Fibroblast of lung (primary cell): Measurements from ENCODE around the gene SUV39H1. TPM values are rescaled to one million over a fixed set of nuclear protein-coding genes. Genes with fewer than 3 reads are reported as not detected.
"Not testable (repeated sequence)": the region's sequence is repeated elsewhere in the genome, so short reads cannot be mapped to it uniquely, and the experiment has no call there.

Experiments
- DNase-seq, 2 donors: peaks; one replicate each; pipeline versions ENCODE4 v3.0.0 to v3.0.0-alpha.2; 2010; ENCODE audit warnings: low read depth in 2 of 2
- H2AFZ ChIP-seq: 2 replicates; pipeline ENCODE4 v1.5.1; 2012; ENCODE audit warnings: low read length, control low read depth, inconsistent platforms
- H3K27ac ChIP-seq: 2 replicates; pipeline ENCODE4 v1.5.1; 2011; ENCODE audit warnings: low read length, control low read depth; ENCODE audit not compliant: insufficient read depth
- H3K27me3 ChIP-seq: 2 replicates; pipeline ENCODE4 v1.5.1; 2011; ENCODE audit warnings: mild to moderate bottlenecking, low read length; ENCODE audit not compliant: control insufficient read depth, insufficient read depth
- H3K36me3 ChIP-seq: 2 replicates; pipeline ENCODE4 v1.5.1; 2011; ENCODE audit warnings: low read length; ENCODE audit not compliant: control insufficient read depth, insufficient read depth
- H3K4me1 ChIP-seq: 2 replicates; pipeline ENCODE4 v1.5.1; 2011; ENCODE audit warnings: low read length; ENCODE audit not compliant: control insufficient read depth, insufficient read depth; ENCODE audit errors: extremely low read depth
- H3K4me2 ChIP-seq: 2 replicates; pipeline ENCODE4 v1.5.1; 2011; ENCODE audit warnings: low read length, control low read depth; ENCODE audit not compliant: insufficient read depth; ENCODE audit errors: extremely low read depth
- H3K4me3 ChIP-seq, 4 experiments: fragments of 200-600 bp in 1 of 4; sonication (generic) in 1 of 4; replicated peaks in 1 of 4; 2 replicates each; pipeline ENCODE4 v1.5.1; 2011 to 2016; ENCODE audit warnings: low read length in 4 of 4, low read depth in 3 of 4, mild to moderate bottlenecking in 3 of 4, control low read depth in 2 of 4, inconsistent platforms in 1 of 4, mixed read lengths in 1 of 4; ENCODE audit not compliant: insufficient read depth in 1 of 4; ENCODE audit errors: control extremely low read depth in 1 of 4
- H3K79me2 ChIP-seq: 2 replicates; pipeline ENCODE4 v1.5.1; 2012; ENCODE audit warnings: mild to moderate bottlenecking, low read length, inconsistent platforms; ENCODE audit not compliant: control insufficient read depth, insufficient read depth
- H3K9ac ChIP-seq: 2 replicates; pipeline ENCODE4 v1.5.1; 2011; ENCODE audit warnings: mild to moderate bottlenecking, low read length, control low read depth; ENCODE audit not compliant: insufficient read depth
- H3K9me3 ChIP-seq: 2 replicates; pipeline ENCODE4 v1.5.1; 2012; ENCODE audit warnings: low read depth, low read length; ENCODE audit not compliant: control insufficient read depth, insufficient read depth
- H4K20me1 ChIP-seq: 2 replicates; pipeline ENCODE4 v1.5.1; 2011; ENCODE audit warnings: low read length; ENCODE audit not compliant: control insufficient read depth, insufficient read depth; ENCODE audit errors: extremely low read depth
- CTCF ChIP-seq, 2 donors: IDR thresholded peaks in 1 of 2; conservative IDR thresholded peaks in 1 of 2; 1 replicate in 1 of 2; 2 replicates in 1 of 2; pipeline ENCODE4 v1.5.1; 2011 to 2012; ENCODE audit warnings: low read length in 2 of 2, control low read depth in 1 of 2, inconsistent platforms in 1 of 2, low read depth in 1 of 2, mild to moderate bottlenecking in 1 of 2
- EZH2 ChIP-seq: IDR thresholded peaks from 2 replicates; pipeline ENCODE4 v1.5.1; 2012; ENCODE audit warnings: low read length, control low read depth, mild to moderate bottlenecking; ENCODE audit errors: missing control alignments
- polyA minus RNA-seq: library from RNA; depleted of rRNA, polyadenylated mRNA; stranded (reverse); fragments of >200 nt; gene quantifications from 2 replicates; pipeline ENCODE4 v1.2.3, GENCODE V29; 2011; ENCODE audit warnings: low replicate concordance
- polyA plus RNA-seq, 2 donors: library from polyadenylated mRNA; depleted of rRNA in 1 of 2; stranded (reverse) in 1 of 2; unstranded in 1 of 2; fragments of >200 nt; gene quantifications; 2 replicates each; pipeline ENCODE4 v1.2.1, GENCODE V29; 2011 to 2012; ENCODE audit warnings: missing spikeins in 1 of 2
- total RNA-seq: library from RNA; depleted of rRNA; stranded (reverse); fragments of >200 nt; gene quantifications from 2 replicates; pipeline ENCODE4 v1.2.1, GENCODE V29; 2014

SUV39H1 gene
- 0.51 and 1.5 TPM in 2 replicates for total RNA-seq
- 2.8 and 10.3 TPM in 2 replicates for polyA plus RNA-seq
- polyA plus RNA-seq (2012), result 3.1 and 11.8 TPM in 2 replicates
- polyA minus RNA-seq, result 11.3 and 43.3 TPM in 2 replicates

GRCh38 chrX:48696301-48696908 lies at the start of gene SUV39H1:
TSS of gene SUV39H1 (plus strand) at chrX:48696734. CDS start at chrX:48696785, 51 bp downstream.
- TF ChIP-seq EZH2, result no peak
- no peak for TF ChIP-seq CTCF (conservative IDR thresholded peaks at IDR 0.05 in 1 of 2, IDR thresholded peaks at IDR 0.05 in 1 of 2; ENCODE audit: low read depth in 1 of 2, low read length in 2 of 2)
- H3K9me3 ChIP-seq, result no peaks in the 10 kb centered on the region
- H3K4me3 ChIP-seq, result peak within 1 kb of the TSS; percentile 49 to 71 (median 60)
- no peaks in the 10 kb centered on the region for H4K20me1 ChIP-seq
- no peaks in the 10 kb centered on the region for H3K36me3 ChIP-seq
- H2AFZ ChIP-seq, result peak within 1 kb of the TSS; percentile 81
- peak within 1 kb of the TSS; percentile 88 for H3K4me2 ChIP-seq
- H3K79me2 ChIP-seq, result peaks cover 6% of the 10 kb centered on the region
- H3K27ac ChIP-seq, result peak within 1 kb of the TSS; percentile 76
- H3K4me1 ChIP-seq, result peaks cover 2% of the 10 kb centered on the region
- DNase-seq, result peak; percentile 81 to 85
- H3K9ac ChIP-seq, result peak within 1 kb of the TSS; percentile 65
- no peaks in the 10 kb centered on the region for H3K27me3 ChIP-seq

GRCh38 chrX:48648336-48648751 lies 48.2 kb upstream of the SUV39H1 start:
- H3K79me2 ChIP-seq, result no peaks in the 10 kb centered on the region

GRCh38 chrX:48649102-48649501 lies 47.4 kb upstream of the SUV39H1 start:
- no peak for TF ChIP-seq EZH2
- no peak for TF ChIP-seq CTCF (conservative IDR thresholded peaks at IDR 0.05 in 1 of 2, IDR thresholded peaks at IDR 0.05 in 1 of 2; ENCODE audit: low read depth in 1 of 2, low read length in 2 of 2)
- peak in 1 of 2 donors; percentile 24 for DNase-seq

More at GRCh38 chrX:48648336-48648751, 48.2 kb upstream of the SUV39H1 start:
- Histone ChIP-seq H3K4me1 (no peaks in the 10 kb centered on the region), H3K27ac (no peak overlapping the region), H3K4me2 (no peak overlapping the region), H4K20me1 (no peaks in the 10 kb centered on the region), H3K9ac (no peak overlapping the region), H3K36me3 (no peaks in the 10 kb centered on the region), H3K27me3 (no peaks in the 10 kb centered on the region), H2AFZ (no peak overlapping the region), H3K4me3 (no peak overlapping the region), H3K9me3 (no peaks in the 10 kb centered on the region)
- TF ChIP-seq EZH2, result no peak
- TF ChIP-seq CTCF (conservative IDR thresholded peaks at IDR 0.05 in 1 of 2, IDR thresholded peaks at IDR 0.05 in 1 of 2; ENCODE audit: low read depth in 1 of 2, low read length in 2 of 2), result peak; percentile 22 to 32
- DNase-seq, result peak; percentile 46 to 71

GRCh38 chrX:48652055-48652579 lies 44.4 kb upstream of the SUV39H1 start:
- H3K4me3 ChIP-seq, DNase-seq, H4K20me1 ChIP-seq, H3K36me3 ChIP-seq, H3K27ac ChIP-seq, H3K4me2 ChIP-seq, H3K79me2 ChIP-seq, H3K9ac ChIP-seq, H2AFZ ChIP-seq, H3K9me3 ChIP-seq, H3K27me3 ChIP-seq, H3K4me1 ChIP-seq: not testable (repeated sequence)

More at GRCh38 chrX:48649102-48649501, 47.4 kb upstream of the SUV39H1 start:
- H3K4me1 ChIP-seq, result no peaks in the 10 kb centered on the region
- H3K27ac ChIP-seq, result no peak overlapping the region
- H2AFZ ChIP-seq, result no peak overlapping the region
- H3K9ac ChIP-seq, result no peak overlapping the region
- no peak overlapping the region for H3K4me3 ChIP-seq
- no peak overlapping the region for H3K4me2 ChIP-seq
- no peaks in the 10 kb centered on the region for H3K27me3 ChIP-seq
- no peaks in the 10 kb centered on the region for H3K36me3 ChIP-seq
- H3K9me3 ChIP-seq, result no peaks in the 10 kb centered on the region
- no peaks in the 10 kb centered on the region for H3K79me2 ChIP-seq
- no peaks in the 10 kb centered on the region for H4K20me1 ChIP-seq
